Smooth muscle cell (in vitro differentiated cells): ENCODE data around the gene SNX32. TPM values are rescaled to one million over a fixed set of nuclear protein-coding genes. Genes with fewer than 3 reads are reported as not detected.

Experiments
- DNase-seq: peaks from one replicate; lab custom pipeline; 2025; ENCODE audit not compliant: unreplicated experiment; lab: John Stamatoyannopoulos, UW
- H2AFZ ChIP-seq: fragments of 200-600 bp; sonication (generic); 2 replicates; pipeline ENCODE4 v1.6.0; 2016; ENCODE audit warnings: antibody characterized with exemption, low read depth, mild to moderate bottlenecking
- H3F3A ChIP-seq: fragments of 200-600 bp; sonication (generic); 2 replicates; pipeline ENCODE4 v1.6.0; 2017; ENCODE audit warnings: antibody characterized with exemption, low read depth
- H3K27ac ChIP-seq: fragments of 200-600 bp; sonication (generic); 2 replicates; pipeline ENCODE4 v1.5.1; 2016; ENCODE audit warnings: low read depth, mild to moderate bottlenecking
- H3K27me3 ChIP-seq: fragments of 200-600 bp; sonication (generic); 2 replicates; pipeline ENCODE4 v1.6.1; 2016; ENCODE audit warnings: low read depth, mild to moderate bottlenecking
- H3K36me3 ChIP-seq: fragments of 200-600 bp; sonication (generic); 2 replicates; pipeline ENCODE4 v1.5.1; 2016; ENCODE audit warnings: low read depth
- H3K4me1 ChIP-seq: fragments of 200-600 bp; sonication (generic); 2 replicates; pipeline ENCODE4 v1.5.1; 2016; ENCODE audit warnings: low read depth
- H3K4me2 ChIP-seq: fragments of 200-600 bp; sonication (generic); 2 replicates; pipeline ENCODE4 v1.6.0; 2016; ENCODE audit warnings: mild to moderate bottlenecking
- H3K4me3 ChIP-seq: fragments of 200-600 bp; sonication (generic); 2 replicates; pipeline ENCODE4 v1.5.1; 2016; ENCODE audit warnings: mild to moderate bottlenecking
- H3K79me2 ChIP-seq: fragments of 200-600 bp; sonication (generic); 2 replicates; pipeline ENCODE4 v1.6.0; 2016; ENCODE audit warnings: low read depth, mild to moderate bottlenecking
- H3K9ac ChIP-seq: fragments of 200-600 bp; sonication (generic); 2 replicates; pipeline ENCODE4 v1.6.0; 2016; ENCODE audit warnings: low read depth
- H3K9me3 ChIP-seq: fragments of 200-600 bp; sonication (generic); replicated peaks from 2 replicates; pipeline ENCODE4 v1.5.1; 2016; ENCODE audit warnings: low read depth
- H4K20me1 ChIP-seq: fragments of 200-600 bp; sonication (generic); 2 replicates; pipeline ENCODE4 v1.6.0; 2016; ENCODE audit warnings: low read depth
- CTCF ChIP-seq: fragments of 200-600 bp; sonication (generic); IDR thresholded peaks from 2 replicates; pipeline ENCODE4 v1.5.1; 2017; ENCODE audit warnings: borderline replicate concordance, mild to moderate bottlenecking, antibody characterized with exemption; ENCODE audit not compliant: insufficient read depth, poor library complexity, severe bottlenecking
- WGBS: methylation state at CpG from one replicate; pipeline ENCODE4 v1.1.7; 2016; ENCODE audit warnings: low lambda C conversion rate; 5-methylcytosine and 5-hydroxymethylcytosine counted together
- polyA plus RNA-seq: library from polyadenylated mRNA; unstranded; fragments of >200 nt; fragmentation: Nextera tagmentation; extraction: Ambion mirVana; gene quantifications from 2 replicates; pipeline ENCODE4 v1.2.1, GENCODE V29; 2016
- total RNA-seq: library from RNA; depleted of rRNA; stranded (reverse); fragments of >200 nt; gene quantifications from 2 replicates; pipeline ENCODE4 v1.2.3, GENCODE V29; 2014

The SNX32 gene
- total and polyA plus RNA-seq, 2 experiments from 2014 or later = 1.1 to 1.2 TPM

- 97% methylated on average over 6 of the region's 6 CpGs for WGBS
- Histone ChIP-seq H3K4me1 (peaks cover 8% of the 10 kb centered on the region), H3K36me3 (peaks cover 10% of the 10 kb centered on the region), H2AFZ (no peak overlapping the region), H3K4me3 (no peak overlapping the region), H3K27me3 (no peaks in the 10 kb centered on the region), H3K27ac (peak overlapping the region; percentile 37), H3F3A (peaks cover 36% of the 10 kb centered on the region), H3K4me2 (no peak overlapping the region), H3K9ac (no peak overlapping the region), H3K79me2 (peaks cover 51% of the 10 kb centered on the region), H4K20me1 (peaks cover 74% of the 10 kb centered on the region), H3K9me3 (no peaks in the 10 kb centered on the region)
- no peak for DNase-seq
- TF ChIP-seq CTCF = no peak
These were observed 19.6 kb downstream of the SNX32 start for GRCh38 chr11:65853246-65853979.

DNA sequence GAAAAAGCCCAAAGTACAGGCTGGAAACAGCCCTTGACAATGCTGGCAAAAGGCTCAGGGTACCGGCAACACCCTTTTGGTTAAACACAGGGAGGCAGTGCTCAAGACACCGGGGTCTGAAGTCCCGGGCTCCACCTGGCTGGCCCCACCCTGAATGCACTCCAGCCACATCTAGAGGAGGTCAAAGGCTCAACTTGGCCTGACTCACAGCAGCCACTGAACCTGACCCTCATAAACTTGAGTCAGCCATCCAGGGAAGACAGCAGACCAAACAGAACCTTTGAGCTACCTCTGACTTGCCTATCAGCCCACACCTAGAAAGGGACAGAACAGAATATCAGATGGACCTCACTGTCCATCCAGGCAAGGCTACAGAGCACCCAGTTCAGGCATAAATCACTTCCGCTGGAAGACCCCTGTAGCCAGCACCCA is 20.4 kb downstream of the SNX32 start:
- DNase-seq = no peak
- Histone ChIP-seq H3K79me2 (peaks cover 51% of the 10 kb centered on the region), H3K27me3 (no peaks in the 10 kb centered on the region), H4K20me1 (peaks cover 74% of the 10 kb centered on the region), H3K36me3 (peaks cover 10% of the 10 kb centered on the region), H3K27ac (peak overlapping the region; percentile 37), H3K4me1 (peaks cover 8% of the 10 kb centered on the region), H2AFZ (no peak overlapping the region), H3F3A (peaks cover 40% of the 10 kb centered on the region), H3K4me3 (peak overlapping the region; percentile 5), H3K9me3 (no peaks in the 10 kb centered on the region), H3K4me2 (no peak overlapping the region), H3K9ac (no peak overlapping the region)
- no peak for TF ChIP-seq CTCF
- 97% methylated on average over 4 of the region's 4 CpGs for WGBS

DNA sequence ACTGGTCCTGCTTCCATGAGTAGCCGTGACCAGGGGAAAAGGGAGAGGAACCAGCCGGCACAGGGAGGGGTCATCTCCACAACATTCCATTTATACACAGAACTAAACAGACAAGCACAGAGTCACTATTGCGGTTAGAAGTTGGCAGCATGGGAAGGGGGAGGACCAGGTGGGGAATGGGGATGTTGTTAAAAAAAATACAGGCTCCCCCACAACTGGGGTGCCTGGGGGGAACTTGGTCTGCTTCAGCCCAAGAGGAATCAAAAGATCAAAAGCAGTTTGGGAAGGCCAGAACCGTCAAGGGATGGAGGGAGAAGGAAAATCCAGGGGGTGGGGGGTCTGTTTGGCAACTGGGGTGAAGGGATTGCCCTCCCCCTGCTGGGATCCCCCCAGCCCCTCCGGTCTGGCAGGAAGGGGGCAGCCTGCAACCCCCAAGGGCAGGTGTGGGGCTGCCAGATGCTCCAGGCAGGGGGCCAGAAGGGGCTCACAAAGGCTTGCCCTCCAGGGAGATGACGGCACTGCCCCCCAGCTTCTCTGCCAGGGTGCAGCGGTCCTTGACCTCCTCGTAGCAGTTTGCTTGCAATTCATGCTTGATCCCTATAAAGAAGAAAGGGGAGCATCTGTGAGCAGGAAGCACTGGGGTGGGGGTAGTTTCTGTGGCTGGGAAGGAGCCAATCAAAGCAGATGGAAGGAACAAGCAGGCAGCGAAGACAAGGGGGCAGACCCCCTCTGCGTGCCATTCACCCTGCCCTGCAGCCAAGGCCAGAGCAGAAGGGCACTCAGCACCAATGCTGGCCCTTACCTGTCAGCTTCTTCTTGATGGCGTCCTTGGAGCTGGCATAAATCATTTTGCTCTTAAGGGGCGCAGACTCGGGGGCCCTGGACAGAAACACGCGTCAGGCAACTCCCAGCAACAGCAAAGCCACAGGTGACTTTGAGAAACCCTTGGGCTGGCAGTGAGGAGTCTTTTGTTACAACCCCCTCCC is 21.4 kb downstream of the SNX32 start:
- Histone ChIP-seq H2AFZ (no peak overlapping the region), H3K9me3 (no peaks in the 10 kb centered on the region), H3K9ac (no peak overlapping the region), H3F3A (peaks cover 46% of the 10 kb centered on the region), H3K27me3 (no peaks in the 10 kb centered on the region), H3K4me2 (peak overlapping the region; percentile 96), H4K20me1 (peaks cover 74% of the 10 kb centered on the region), H3K79me2 (peaks cover 51% of the 10 kb centered on the region), H3K36me3 (peaks cover 10% of the 10 kb centered on the region), H3K4me1 (peaks cover 8% of the 10 kb centered on the region), H3K4me3 (no peak overlapping the region), H3K27ac (peak overlapping the region; percentile 37)
- DNase-seq = no peak
- WGBS = 96% methylated on average over 15 of the region's 15 CpGs
- no peak for TF ChIP-seq CTCF
